Lung microvascular endothelial cell (primary cell): ENCODE measurements around the gene MYO18B. TPM values are rescaled to one million over a fixed set of nuclear protein-coding genes. Genes with fewer than 3 reads are reported as not detected.
"Not testable (repeated sequence)": the region's sequence is repeated elsewhere in the genome, so short reads cannot be mapped to it uniquely, and the experiment has no call there.

Experiments
- DNase-seq, 2 donors: peaks; one replicate each; pipeline versions ENCODE4 v3.0.0 to v3.0.0-alpha.2; 2010; ENCODE audit warnings: low read depth in 2 of 2
- total RNA-seq: library from RNA; depleted of rRNA; stranded (reverse); fragments of >200 nt; gene quantifications from 2 replicates; pipeline ENCODE4 v1.2.1, GENCODE V29; 2014

The MYO18B gene
- total RNA-seq, 1 donor from 2014 or later, result not detected

DNA sequence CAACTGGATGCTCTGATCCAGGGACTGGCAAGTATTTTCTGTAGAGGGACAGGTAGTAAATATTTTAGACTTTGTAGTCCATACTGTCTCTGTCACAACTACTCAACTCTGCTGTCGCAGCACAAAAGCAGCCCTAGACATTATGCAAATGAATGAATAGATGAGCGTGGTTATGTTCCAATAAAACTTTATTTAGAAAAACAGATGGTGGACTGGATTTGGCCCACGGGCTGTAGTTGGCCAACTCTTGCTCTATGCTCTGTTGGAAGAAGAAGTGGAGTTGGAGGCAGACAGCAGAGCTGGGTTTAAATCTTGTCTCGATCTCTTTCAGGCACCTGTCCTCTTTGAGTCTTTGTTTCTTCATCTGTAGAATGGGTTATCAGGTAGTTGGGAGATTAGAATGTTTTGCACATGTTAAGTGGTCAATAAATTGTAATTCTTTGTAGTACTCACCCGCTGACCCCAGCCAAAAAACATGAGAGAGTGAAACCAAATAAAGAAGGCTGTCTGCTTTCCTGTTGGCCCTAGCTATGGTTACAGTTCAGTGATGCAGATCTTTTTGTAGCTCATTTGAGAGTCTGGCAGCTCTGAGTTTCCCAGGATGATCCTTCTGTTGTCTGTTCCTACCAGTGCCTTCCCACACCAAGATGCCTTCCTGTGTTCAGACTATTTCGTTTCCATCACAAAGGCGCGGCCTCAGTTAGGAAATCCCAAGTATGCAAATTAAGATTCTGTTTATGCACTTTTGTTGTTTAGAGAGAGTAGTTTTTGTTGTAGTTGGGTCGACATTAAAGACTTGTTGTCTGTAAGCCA is 229.2 kb downstream of the MYO18B start:
- no peak for DNase-seq

DNA sequence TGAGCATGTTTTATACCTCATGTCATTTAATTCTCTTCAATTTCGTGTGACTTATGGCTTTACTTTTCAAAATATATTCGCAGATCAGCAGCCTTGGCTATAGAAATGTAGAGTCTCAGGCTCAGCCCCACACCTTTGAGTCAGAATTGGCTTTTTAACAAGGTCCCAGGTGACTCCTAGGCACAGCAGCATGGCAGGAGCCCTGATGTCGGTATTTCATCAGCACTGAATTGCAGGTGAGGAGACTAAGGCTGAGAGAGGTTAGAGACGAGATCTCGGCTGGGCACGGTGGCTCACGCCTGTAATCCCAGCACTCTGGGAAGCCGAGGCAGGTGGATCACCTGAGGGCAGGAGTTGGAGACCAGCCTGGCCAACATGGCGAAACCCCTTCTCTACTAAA is 230.4 kb downstream of the MYO18B start:
- DNase-seq, result no peak

DNA sequence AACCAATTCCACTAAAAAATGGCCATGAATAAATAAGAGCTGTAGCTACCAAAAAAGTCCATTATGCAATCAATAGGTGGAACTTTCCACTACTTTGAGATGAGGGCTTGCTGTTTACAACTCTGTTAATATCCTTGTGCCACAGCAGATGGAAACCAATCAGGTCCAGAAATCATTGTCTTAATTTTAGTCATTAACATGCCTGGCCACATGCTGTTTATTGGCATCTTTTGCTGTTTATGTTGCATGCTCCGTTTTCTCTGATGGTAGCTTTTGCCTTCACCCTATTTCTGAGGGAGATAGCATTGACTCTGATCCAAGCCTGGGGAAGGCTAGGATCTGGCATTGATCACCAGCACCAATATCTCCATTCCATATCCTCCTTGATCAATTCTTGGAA is 234.4 kb downstream of the MYO18B start:
- no peak for DNase-seq

DNA sequence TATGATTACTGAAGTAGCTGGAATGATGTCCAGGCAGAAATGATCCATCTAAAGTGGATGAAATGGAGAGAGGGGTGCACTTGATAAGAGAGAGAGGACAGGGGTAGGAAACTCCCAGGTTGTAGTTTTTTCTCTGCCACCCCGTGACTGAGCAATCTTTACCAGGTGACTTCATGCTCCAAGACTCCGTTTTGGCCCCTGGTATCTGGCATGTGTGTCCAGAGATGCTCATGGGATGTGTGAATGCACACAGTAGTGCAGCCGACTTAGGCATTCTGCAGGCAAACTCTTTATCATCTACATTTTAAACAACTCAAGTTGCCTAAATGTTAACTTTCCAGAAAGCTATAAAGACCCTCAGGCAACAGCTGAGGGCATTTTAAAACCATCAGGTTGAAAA is 238.0 kb downstream of the MYO18B start:
- no peak for DNase-seq

DNA sequence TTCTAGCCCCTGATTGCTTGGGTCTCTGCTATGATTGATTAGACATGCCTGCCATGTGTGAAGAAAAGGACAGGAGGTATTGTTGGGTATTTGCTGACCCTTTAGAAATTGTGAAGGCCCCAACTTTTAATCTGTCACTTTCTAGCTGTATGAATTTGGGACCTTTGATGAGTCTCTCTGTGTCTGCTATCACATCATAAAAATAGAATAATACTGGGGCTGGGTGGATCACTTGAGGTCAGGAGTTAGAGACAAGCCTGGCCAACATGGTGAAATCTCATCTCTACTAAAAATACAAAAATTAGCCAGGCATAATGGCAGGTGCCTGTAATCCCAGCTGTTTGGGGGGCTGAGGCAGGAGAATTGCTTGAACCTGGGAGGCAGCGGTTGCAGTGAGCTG is 242.9 kb downstream of the MYO18B start:
- not testable (repeated sequence) for DNase-seq

DNA sequence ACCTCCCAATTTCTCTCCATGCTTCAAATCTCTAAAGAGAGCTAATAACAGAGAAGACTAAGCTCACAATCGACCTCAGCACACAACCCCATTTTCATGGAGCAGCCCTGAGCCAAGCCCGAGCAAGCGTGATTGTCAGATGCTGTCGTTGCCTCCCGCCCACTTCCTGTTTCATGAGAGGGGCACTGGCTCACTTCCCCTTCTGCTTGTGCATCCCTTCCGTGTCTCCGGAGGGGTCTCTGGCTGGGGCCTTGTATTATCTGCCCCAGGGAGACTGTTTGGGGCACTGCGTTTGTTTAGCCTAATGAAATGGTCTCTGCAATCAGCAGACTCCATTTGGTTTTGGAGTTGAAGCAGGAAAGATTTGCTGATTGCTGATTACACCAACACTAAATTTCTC is 246.0 kb downstream of the MYO18B start:
- DNase-seq, result no peak

DNA sequence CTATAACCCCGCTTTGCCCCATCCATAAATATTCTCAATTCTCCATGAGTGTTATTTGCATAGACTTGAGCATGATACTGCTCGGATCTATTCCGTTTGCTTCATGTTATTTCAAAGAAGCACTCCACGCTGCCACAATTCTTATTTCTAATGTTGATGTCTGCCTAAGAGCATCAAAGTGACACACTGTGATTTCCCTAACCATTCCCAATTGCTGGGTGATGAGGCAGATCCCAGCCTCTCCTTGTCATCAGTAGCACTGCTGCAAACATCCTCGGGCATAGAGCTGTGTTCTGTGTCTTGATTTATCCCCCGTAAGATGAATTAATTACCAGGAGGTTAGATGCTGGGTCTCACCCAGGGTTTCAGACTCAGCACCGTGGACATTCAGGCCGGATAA is 249.0 kb downstream of the MYO18B start:
- DNase-seq, result no peak

DNA sequence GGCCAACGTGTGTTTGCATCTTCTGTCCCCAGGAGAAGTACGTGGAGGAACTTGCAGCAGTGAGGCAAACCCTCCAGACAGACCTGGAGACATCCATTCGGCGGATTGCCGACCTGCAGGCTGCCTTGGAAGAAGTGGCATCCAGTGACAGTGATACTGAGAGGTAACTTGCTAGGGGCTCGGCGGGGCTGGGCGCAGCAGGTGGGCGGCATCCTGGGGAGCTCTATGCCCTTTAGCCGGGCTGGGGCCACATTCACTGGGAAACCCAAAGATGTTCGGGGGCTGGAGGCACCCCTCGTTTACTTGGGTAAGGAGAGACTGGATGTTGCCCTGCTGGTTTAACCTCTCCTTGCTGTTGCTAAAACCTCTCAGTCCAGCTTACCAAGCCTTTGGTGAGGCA is 250.3 kb downstream of the MYO18B start:
- DNase-seq, result no peak

DNA sequence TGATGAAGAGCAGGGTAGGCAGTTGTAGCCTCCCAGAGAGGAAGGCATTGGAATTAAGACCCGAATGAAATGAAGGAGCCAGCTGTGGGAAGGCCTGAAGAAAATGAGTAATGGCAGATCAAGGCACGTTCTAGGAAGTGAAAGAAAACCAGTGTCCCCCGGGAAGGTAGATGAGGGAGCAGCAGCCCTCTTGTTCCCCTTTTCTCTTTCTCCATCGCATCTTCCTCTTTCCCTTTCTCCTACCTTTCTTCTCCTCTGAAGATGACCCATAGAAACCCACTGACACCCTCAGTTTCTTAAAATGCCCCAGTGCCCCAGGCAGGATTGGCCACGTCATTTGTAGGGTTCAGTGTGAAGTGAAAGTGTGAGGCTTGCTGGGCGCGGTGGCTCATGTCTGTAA is 254.7 kb downstream of the MYO18B start:
- DNase-seq, result no peak

DNA sequence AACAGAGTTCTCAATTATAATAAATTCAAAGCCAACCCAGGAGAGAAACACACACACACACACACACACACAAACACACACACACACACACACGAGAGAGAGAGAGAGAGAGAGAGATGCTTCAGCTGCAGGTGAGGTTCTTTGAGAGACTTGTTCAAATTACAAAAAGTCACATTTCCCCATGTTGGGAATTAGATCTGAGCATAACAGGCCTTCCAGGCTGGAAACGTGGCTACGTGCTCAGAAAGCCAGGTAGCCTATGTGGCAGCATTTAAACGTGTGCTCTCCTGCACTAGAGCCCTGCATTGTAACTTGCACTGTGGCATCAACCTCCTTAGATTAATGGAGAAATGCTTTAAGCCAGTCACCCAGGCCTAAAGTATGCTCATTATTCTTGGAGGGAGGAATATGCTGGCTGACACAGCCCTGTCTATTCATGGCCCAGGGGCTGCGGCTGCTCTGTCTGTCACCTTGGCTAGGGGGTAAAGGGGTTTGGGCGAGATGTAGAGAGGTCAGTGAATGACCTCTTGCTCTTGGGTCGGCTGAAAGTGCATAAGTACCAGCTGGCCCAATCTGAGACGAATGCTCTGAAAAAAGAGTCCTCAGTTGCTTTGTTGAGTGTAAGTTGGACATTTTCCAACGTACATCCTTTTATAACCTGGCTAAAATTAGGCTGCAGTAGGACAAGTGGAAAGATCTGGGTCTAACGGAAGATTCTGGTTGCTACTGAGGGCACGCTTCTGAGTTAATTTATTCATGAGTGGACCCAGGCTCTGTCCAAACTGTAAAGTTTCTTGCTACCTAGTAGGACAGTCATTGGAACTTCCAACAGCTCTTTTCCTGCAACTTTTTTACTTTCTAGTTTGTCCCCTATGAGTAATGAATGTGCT is 256.1 kb downstream of the MYO18B start:
- no peak for DNase-seq

DNA sequence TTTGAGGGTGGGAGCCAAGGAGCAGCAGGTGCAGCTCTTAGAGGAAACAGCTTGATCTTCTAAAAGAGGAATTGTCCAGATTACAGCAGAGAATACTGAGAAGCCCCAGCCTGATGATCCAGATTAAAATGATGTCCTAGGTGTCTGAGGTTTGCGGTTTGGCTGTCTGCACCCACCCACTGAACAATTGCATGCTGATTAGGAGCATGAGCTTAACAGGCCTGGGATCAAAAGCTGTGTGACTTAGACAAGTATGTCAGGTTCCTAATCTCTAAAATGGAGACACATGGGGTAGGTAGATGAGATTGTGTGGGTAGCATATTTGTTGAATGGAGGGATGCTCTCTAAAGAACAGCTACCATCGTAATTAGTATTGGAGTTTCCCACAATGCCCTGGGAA is 260.5 kb downstream of the MYO18B start:
- no peak for DNase-seq

DNA sequence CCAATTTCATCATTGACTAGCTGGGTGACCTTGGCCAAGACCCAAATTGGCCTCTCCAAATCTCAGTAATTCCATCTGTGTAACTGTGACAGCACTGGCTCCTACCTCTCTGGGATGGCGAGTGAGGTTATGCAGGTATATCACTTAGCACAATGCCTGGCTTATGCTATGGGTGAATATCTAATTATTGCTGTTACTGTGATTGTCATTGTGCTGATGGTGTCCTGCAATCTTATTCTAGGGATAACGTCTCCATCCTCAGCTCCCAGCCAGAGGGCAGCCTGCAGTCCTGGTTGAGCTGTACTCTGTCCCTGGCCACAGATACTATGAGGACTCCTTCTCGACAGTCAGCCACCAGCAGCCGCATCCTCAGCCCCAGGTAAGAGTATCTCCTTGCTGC is 262.5 kb downstream of the MYO18B start:
- DNase-seq, result no peak

DNA sequence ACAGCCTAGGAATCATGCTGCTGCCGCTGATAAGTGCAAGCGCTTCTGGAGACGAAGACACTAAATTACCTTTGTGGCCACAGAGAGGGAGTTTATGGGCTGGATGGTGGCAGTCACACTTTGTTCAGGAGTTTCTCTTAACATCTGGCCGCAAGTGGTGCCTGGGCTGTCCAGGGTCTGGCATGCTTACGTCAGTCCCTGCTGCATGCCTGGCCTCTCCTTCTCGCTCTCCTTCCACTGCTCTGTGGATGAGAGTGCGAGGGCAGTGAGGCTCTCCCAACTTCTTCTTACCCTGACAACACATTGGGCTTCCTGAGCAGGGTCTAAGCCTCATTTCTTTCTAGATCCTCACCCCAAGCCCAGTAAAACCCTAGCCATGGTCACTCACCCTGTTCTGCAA is 266.6 kb downstream of the MYO18B start:
- DNase-seq, result no peak

DNA sequence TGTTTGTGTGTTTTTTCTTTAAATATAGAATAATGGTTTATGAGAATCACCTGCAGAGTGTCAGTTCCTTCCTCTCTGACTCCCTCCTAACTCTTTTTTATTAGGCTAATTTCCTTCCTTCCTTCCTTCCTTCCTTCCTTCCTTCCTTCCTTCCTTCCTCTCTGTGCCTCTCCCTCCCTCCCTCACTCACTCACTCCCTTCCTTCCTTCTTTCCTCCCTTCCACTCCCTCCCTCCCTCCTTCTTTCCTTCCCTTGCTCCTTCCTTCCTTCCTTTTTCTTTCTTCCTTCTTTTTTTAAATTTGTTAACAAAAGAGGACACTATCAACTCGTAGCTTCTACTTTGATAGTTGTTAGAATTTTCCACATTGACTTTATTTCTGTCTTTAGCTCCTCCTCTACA is 274.9 kb downstream of the MYO18B start:
- no peak for DNase-seq

DNA sequence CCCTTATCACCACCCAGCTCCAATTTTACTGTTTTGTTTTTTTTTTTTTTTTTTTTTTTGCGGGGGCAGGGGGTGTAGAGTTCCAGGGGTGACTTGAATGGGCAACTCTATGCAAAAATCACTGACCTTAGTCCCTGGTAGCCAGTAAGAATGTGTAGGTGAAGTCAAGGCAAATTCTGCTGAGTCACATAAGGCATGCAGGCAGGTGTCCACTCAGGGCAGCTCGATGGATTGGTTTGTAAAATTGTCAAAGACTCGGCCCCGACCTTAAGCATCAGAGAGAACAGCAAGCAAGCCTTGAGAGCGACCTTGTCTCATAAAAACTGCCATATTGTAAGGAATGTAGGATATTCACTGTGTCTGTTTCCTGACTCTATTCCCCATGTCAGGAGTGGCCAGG is 275.9 kb downstream of the MYO18B start:
- DNase-seq, result no peak

DNA sequence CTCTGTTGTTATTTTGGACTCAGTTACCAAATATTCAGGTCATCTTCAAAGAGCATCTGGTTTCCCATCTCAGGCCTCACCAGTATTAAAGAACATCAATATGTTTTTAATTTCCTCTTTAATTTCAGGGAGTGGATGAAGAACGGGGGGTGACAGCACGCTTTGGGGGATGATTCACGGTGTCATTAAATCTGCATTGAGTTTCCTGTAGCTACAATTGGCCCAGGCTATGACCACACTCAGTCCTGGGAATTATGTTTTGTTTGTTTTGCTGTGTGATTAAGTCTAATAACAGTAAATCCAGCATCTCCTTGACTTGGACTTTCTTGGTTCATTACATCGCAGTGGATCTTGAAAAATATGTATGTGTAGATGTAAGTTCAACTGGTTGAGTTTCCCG is 277.6 kb downstream of the MYO18B start:
- DNase-seq, result no peak

DNA sequence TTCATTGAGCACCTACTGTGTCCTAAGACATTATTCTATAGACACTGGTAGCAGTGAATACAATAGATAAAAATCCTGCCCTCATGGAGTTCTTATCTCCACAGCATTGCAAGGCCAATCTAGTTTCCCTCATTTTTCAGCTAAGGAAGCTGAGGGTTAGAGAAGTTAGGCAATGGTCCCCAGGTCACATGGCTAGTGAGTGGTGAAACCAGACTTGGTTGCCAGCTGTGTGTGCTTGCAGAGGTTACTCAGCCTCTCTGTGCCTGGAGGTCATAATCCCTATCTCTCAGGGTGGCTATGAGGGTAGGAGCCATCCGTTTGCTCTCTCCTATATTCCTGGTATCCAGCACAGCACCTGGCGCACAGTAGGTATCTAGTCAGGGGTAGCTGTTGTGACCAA is 279.5 kb downstream of the MYO18B start:
- DNase-seq, result no peak

DNA sequence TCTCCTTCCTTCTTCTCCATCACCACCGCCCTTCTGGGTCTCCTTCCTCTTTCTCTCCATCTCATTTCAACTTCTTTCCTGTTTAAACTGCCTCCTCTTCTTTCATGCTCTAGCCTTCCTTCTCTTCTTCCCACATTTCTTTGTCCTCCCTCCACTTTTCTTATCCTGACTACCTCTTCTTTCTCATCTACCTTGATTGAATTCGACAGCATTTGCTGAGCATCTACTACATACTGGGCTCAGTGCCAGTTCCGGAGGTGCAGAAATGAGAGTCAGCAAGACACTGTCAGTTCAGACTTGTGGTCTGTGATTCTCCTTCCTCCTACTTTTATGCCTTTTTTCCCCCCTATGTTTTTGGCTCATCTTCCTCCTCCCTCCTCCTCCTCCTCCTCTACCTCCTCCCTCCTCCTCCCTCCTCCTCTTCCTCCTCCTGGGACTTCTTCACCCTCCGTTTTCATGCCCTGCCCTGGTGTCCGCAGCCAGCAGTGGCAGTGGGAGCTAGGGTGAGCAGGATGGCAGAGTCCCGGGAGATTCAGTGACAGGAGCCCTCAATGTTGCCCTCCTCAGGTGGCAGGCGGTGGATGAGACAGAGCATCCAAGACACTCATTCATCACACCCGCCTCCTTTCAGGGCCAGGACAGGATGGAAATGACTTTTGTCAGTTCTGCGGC is 281.3 kb downstream of the MYO18B start:
- DNase-seq, result no peak

DNA sequence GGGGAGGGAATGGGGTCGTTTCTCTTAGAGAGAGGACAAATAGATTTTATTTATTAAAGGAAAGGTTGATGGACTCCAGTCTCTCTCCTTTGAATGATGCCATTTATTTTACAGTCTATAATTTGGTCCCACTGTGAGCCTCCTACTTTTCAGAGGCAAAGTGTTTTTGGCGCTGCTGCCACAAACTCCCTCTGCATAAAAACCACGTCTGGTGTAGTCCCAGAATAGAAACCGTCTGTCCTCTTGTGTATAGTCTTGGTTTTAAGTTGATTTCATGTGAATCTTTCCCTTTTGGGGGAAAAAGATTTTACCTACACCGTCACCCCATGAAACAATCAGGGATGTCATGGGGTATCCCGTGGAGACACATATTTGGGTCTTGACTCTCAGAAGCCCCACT is 283.6 kb downstream of the MYO18B start:
- DNase-seq, result no peak

DNA sequence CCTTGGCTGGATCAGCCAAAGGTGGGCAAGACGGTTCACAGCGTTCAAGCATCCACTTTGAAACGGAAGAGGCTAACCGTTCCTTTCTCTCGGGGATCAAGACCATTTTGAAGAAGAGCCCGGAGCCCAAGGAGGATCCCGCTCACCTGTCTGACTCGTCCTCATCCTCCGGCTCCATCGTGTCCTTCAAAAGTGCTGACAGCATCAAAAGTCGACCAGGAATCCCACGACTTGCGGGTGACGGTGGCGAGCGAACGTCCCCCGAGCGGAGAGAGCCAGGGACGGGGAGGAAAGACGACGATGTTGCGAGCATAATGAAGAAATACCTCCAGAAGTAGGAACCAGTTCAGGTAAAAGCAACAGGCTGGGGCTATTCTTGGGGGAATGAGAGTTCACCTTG is 285.4 kb downstream of the MYO18B start:
- no peak for DNase-seq

DNA sequence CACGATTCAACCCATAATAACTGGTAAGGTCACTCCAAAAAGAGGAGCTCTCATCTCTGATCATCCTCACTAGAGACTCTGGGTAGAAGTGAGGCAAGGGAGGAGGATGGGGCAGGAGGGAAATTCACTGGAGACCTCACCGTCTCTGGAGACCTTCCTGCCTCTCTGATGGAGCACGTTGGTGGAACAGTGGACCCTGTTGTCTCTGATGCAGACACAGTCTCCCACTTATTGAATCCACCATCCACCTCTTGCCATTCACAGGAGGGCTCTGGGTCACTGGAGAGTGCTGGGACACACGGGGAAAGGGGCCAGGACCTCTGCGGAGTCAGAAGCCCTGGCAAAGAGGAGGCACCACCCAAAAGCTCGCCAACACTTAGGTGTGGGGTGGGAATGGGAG is 289.7 kb downstream of the MYO18B start:
- no peak for DNase-seq

DNA sequence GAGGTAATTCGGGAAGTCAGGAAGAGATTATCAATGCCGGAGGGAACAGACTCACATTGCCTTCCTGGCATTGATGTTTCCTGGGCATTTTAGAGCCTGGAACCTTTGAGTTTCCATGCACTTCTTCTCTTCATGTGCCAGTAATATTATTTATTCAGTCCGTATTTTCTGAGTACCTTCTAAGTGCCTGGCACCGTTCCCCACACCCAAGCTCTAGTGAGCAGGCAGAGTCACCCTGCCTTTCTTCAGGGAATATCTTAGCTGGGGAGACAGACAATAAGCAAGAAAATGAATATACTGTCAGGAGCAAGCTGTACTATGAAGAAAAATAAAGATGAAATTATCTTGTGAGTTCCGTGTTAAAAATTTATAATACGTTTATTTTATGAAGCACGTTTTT is 291.1 kb downstream of the MYO18B start:
- DNase-seq, result no peak
